Mesodermal cell (in vitro differentiated cells): ENCODE data around the gene C6orf47.

Experiments
- H3K27ac ChIP-seq: 2 replicates; pipeline ENCODE4 v1.7.0; 2013; ENCODE audit warnings: mild to moderate bottlenecking, low read depth, low read length, moderate library complexity; ENCODE audit not compliant: severe bottlenecking
- H3K36me3 ChIP-seq: 2 replicates; pipeline ENCODE4 v1.7.1; 2013; ENCODE audit warnings: mild to moderate bottlenecking, low read length, moderate library complexity; ENCODE audit not compliant: control insufficient read depth, insufficient read depth
- H3K4me1 ChIP-seq: one replicate; pipeline ENCODE4 v1.7.1; 2013; ENCODE audit warnings: mild to moderate bottlenecking, low read length; ENCODE audit not compliant: insufficient read depth, control insufficient read depth, poor library complexity, severe bottlenecking
- H3K4me3 ChIP-seq: 2 replicates; pipeline ENCODE4 v1.7.0; 2013; ENCODE audit warnings: low read length, control low read depth, mild to moderate bottlenecking; ENCODE audit not compliant: insufficient read depth, poor library complexity, severe bottlenecking; ENCODE audit errors: extremely low read depth
- H3K9me3 ChIP-seq: 2 replicates; pipeline ENCODE4 v1.7.1; 2013; ENCODE audit warnings: mild to moderate bottlenecking, low read length, moderate library complexity; ENCODE audit not compliant: control insufficient read depth
- WGBS, 2 experiments: methylation state at CpG; one replicate each; pipeline ENCODE4 v1.1.5; 2013; ENCODE audit warnings: missing lambda C conversion rate in 2 of 2; ENCODE audit not compliant: insufficient coverage in 2 of 2; 5-methylcytosine and 5-hydroxymethylcytosine counted together

The C6orf47 gene

DNA sequence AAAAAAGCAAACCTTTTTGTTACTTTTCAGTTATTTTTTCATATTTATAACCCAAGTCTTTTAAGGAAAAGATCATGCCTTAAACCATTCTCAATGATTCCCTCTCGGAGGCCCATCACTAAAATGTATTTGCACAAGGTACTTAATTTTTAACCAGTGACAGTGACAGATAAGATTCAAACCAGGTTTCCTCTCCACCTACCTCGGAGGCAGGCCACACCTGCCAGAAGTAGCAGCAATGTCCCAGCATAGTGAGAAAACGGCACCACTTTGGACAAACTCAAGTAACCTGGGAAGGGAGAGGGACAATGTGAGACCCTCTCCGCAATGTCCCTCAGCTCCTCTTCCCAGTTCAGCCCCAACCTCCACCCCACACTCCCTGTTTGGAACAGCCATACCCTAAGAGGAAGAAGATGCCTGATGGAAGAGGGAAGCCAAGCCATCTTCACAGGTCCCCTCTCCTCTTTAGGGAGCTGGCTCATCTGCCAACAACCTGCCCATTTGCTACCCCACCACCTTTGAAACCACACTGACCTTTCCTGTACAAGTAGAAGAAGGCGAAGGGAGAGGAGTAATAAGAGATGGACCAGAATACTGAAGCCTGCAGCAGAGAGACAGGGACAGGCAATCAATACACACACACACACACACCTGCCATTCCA is 40.3 kb upstream of the C6orf47 start:
- H3K4me3 ChIP-seq: no peak overlapping the region
- H3K36me3 ChIP-seq: peaks cover 56% of the 10 kb centered on the region
- H3K4me1 ChIP-seq: peaks cover 3% of the 10 kb centered on the region
- no peak overlapping the region for H3K27ac ChIP-seq
- H3K9me3 ChIP-seq: no peaks in the 10 kb centered on the region
- WGBS, 2 experiments: 87 to 93% methylated on average over 2 of the region's 5 CpGs

DNA sequence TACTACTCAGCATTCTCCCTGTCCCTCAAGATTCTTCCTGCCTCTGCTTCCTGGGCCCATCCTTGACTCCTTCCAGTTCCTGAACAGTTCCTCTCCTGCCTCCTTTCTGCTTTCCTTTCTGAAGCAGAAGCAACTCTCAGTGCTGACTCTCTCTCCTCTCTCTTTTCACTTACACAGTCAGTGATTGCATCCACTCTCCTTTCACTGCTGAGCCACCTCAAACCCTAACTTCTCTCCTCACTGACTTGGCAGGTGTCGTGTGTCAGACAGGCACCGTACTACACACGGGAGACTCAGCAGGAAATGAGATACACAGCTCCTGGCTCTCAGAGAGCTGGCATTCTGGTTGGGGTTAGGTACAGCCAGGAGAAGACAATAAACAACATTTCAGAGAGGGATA is 37.0 kb upstream of the C6orf47 start:
- no peak overlapping the region for H3K4me3 ChIP-seq
- H3K36me3 ChIP-seq: peaks cover 82% of the 10 kb centered on the region
- H3K4me1 ChIP-seq: peaks cover 3% of the 10 kb centered on the region
- no peak overlapping the region for H3K27ac ChIP-seq
- no peaks in the 10 kb centered on the region for H3K9me3 ChIP-seq
- WGBS, 2 experiments: 76% methylated on average over 3 of the region's 3 CpGs; no CpG with 5 or more reads in 1 of the 2 experiments

DNA sequence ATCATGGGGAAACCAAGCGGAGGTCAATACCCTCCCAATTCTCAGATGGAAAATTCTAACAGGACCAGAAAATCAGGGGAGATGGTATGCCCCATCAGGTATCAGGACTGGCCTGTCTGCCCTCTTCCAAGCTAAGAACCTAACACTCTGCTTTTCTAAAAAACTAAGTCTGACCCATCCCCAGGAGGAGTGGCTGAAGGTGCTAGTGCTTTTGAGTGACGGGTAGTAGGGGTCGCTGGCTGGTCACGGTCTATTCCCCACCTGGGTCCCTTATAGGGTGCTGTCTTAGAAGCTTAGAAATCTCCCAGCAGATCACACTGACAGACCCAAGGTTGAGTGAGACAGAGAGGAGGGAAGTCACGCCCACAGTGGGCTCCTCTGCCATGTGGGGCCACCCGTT is 33.0 kb upstream of the C6orf47 start:
- H3K36me3 ChIP-seq: peaks cover 82% of the 10 kb centered on the region

DNA sequence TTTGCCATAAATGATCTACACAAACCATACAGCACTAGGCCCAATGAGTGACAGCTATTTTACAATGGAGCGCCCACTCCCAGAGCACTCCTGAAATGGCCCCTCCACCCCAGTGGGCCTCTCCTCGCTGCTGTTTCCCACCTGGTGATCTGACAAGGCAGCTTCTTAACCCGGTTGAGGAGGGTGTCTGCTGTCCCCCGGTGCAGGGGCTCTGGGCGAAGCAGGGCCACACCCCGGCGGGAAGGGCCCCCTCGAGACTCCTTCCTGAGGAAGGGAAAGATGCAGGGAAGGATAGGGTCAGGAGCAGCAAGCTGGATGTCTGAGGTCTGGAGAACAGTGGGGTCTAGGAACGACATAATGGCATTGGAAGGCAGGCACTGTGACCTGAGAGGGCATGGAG is 32.3 kb upstream of the C6orf47 start:
- peaks cover 9% of the 10 kb centered on the region for H3K4me1 ChIP-seq
- no peaks in the 10 kb centered on the region for H3K9me3 ChIP-seq
- H3K36me3 ChIP-seq: peaks cover 82% of the 10 kb centered on the region
- H3K4me3 ChIP-seq: no peak overlapping the region
- no peak overlapping the region for H3K27ac ChIP-seq
- 93 to 97% methylated on average over 9 of the region's 9 CpGs for WGBS, 2 experiments

More for the DNA sequence above, 33.0 kb upstream of the C6orf47 start:
- Histone ChIP-seq H3K9me3 (no peaks in the 10 kb centered on the region), H3K4me1 (peaks cover 9% of the 10 kb centered on the region), H3K4me3 (no peak overlapping the region), H3K27ac (no peak overlapping the region)
- 93 to 96% methylated on average over 4 of the region's 6 CpGs for WGBS, 2 experiments

DNA sequence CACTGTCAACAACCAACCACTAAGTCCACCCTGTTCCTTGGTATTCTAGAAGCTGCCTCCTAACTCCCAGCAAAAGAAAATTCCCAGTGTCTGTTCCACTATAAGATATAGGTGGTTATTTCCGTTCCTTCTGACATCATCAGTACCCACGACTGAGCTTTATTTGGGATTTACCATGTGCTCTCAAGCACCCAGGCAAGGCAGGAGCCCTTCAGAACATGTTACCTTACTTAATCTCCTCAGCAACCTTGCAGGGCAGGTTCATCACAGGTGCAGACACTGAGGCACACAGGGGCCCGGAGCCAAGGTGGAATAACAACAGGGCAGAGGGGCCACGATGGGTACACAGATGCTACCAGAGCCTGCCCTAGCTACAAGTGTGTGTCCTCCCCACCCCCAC is 31.8 kb upstream of the C6orf47 start:
- H3K9me3 ChIP-seq: no peaks in the 10 kb centered on the region
- WGBS, 2 experiments: 94% methylated on average over 3 to 4 of the region's 4 CpGs
- H3K4me1 ChIP-seq: peaks cover 6% of the 10 kb centered on the region
- no peak overlapping the region for H3K4me3 ChIP-seq
- H3K27ac ChIP-seq: no peak overlapping the region
- H3K36me3 ChIP-seq: peaks cover 82% of the 10 kb centered on the region

DNA sequence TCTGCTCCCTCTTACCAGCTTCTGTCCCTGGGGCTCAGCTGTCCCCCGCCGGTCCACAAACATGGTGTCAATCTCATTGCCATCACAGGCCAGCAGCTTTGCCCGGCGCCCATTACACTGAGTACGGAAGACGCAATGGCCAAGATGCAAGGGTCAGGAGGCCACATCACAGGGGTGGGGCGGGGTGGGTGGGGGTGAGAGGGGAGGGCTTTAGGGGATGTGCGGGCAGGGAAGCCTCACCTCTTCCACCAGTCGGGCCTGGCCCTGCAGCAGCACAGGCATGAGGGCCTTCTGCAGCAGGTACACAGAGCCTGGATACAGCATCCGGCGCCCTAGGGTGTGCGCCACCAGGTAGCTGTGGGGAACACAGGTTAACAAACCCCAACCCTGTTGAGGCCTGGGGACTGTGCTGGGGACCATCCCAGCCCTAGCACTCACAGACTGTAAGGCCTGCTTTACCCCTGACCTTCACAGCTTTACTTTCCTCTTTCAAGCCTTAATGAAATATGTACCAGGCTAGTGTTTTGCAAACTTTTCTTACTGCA is 31.1 kb upstream of the C6orf47 start:
- H3K4me3 ChIP-seq: no peak overlapping the region
- no peak overlapping the region for H3K27ac ChIP-seq
- peaks cover 6% of the 10 kb centered on the region for H3K4me1 ChIP-seq
- WGBS, 2 experiments: 97 to 98% methylated on average over 7 of the region's 12 CpGs
- peaks cover 82% of the 10 kb centered on the region for H3K36me3 ChIP-seq
- H3K9me3 ChIP-seq: no peaks in the 10 kb centered on the region

DNA sequence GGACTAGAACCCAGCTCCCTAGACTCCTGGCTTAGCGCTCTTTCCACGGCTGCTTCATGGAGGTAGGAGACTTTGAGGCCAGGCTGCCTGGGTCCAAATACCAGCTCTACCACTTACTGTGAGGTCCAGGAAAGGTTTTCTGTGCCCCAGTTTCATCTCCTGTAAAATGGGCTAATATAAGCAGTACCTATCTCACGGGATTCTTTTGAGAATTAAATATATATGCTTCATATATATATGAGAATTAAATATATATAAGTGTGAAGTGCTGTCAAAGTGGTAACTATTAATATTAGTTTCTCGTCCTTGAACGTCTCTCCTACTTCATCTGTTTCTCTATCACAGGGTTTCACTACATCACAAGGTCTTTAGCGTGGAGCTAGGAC is 30.5 kb upstream of the C6orf47 start:
- H3K4me1 ChIP-seq: peaks cover 6% of the 10 kb centered on the region
- WGBS, 2 experiments: 100% methylated on average over 2 to 3 of the region's 6 CpGs
- H3K27ac ChIP-seq: peak overlapping the region; percentile 67

DNA sequence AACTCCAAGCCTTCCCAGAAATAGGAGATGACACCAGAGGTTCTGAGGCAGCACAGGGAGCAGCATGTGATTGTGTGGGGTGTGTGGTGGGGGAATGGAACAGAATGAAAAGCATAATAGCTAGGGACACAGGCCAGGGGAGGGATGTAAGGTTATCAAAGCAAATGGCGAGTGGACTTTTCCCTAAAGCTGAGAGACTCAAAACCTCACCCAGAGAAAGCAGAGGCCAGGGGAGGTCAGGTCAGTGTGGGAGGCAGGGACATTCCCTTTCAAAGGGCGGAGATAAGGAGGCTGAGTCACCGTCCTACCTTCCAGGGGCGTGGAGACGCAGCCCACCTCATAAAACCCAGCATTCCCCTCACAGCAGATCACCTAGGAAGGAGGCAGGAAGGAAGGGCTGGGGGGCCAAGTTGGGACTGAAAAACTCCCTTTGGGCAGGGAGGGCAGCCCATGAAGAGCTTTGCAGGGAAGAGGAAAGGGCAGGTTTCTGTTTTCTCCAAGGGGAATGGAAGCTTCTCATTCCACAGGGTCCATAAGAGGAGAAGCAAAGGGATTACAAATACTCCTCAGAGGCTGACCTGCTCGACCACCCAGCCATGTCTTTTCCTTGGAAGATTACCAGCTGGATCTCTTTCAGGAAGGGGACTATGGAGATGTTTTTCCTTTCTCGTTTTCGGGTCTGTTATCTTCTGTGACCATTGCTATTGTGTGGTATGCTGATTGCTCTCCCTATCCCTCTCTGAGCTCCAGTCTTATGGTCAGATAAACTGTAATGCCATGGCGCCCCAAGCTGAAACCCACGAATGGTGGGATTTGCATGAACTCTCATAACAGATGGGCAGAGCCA is 29.9 kb upstream of the C6orf47 start:
- 84 to 92% methylated on average over 3 to 4 of the region's 10 CpGs for WGBS, 2 experiments
- peak overlapping the region; percentile 67 for H3K27ac ChIP-seq
- H3K4me3 ChIP-seq: no peak overlapping the region
- H3K9me3 ChIP-seq: no peaks in the 10 kb centered on the region
- H3K36me3 ChIP-seq: peaks cover 86% of the 10 kb centered on the region
- H3K4me1 ChIP-seq: peaks cover 6% of the 10 kb centered on the region

More for the DNA sequence above, 30.5 kb upstream of the C6orf47 start:
- H3K4me3 ChIP-seq: no peak overlapping the region
- peaks cover 82% of the 10 kb centered on the region for H3K36me3 ChIP-seq
- H3K9me3 ChIP-seq: no peaks in the 10 kb centered on the region

DNA sequence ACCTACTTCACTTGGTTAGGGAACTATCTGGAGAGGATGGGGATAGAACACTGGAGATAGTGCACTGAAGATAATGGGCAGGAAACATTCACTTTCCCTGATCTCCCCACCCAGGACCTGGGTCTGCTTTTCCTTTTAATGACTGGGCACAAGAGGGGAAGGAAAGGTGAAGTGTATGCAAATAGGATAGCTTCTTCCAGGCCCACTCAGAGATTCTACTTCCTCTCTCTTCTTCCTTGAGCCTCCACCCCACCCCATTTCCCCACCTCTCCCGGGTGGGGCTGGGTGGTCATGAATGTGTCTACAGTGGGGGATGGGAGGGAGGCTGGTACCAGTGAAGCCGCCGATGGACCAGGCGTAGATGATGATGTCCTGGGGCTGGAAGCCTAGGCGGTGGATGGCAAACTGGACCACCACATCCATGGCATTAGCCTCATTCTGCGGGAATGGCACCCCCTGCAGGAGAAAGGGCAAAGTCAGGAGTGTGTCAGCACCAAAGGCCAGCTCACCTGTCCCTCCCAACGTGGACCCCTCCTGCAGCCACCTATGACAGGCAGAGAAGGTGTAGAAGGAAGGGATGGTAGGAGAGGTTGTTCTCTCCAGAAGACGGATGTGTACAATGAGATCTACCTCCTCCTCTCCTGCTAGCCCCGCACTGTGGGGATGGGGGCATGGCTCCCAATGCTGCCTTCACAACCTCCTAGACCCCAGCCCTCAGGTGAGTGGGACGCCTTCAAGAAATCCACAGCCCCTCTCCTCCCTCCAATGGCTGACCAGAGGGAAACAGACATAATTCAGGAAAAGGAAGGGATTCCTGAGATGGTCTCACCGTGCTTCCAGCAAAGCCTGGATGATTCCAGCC is 28.9 kb upstream of the C6orf47 start:
- WGBS, 2 experiments: 81 to 94% methylated on average over 4 to 6 of the region's 11 CpGs
- H3K27ac ChIP-seq: no peak overlapping the region
- no peaks in the 10 kb centered on the region for H3K9me3 ChIP-seq
- H3K4me1 ChIP-seq: peaks cover 6% of the 10 kb centered on the region
- peaks cover 79% of the 10 kb centered on the region for H3K36me3 ChIP-seq
- no peak overlapping the region for H3K4me3 ChIP-seq
